HG03045 (cell line): Measurements from ENCODE around the gene CCT6A.
"Not testable (repeated sequence)": the region's sequence is repeated elsewhere in the genome, so short reads cannot be mapped to it uniquely, and the experiment has no call there.

ENCODE experiments used
- ATAC-seq: cut with Tn5 transposase; IDR thresholded peaks from one replicate; pipeline ENCODE4 v1.9.1; 2021; ENCODE audit warnings: mild to moderate bottlenecking, moderate library complexity; ENCODE audit not compliant: unreplicated experiment

The CCT6A gene, protein sequence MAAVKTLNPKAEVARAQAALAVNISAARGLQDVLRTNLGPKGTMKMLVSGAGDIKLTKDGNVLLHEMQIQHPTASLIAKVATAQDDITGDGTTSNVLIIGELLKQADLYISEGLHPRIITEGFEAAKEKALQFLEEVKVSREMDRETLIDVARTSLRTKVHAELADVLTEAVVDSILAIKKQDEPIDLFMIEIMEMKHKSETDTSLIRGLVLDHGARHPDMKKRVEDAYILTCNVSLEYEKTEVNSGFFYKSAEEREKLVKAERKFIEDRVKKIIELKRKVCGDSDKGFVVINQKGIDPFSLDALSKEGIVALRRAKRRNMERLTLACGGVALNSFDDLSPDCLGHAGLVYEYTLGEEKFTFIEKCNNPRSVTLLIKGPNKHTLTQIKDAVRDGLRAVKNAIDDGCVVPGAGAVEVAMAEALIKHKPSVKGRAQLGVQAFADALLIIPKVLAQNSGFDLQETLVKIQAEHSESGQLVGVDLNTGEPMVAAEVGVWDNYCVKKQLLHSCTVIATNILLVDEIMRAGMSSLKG

DNA sequence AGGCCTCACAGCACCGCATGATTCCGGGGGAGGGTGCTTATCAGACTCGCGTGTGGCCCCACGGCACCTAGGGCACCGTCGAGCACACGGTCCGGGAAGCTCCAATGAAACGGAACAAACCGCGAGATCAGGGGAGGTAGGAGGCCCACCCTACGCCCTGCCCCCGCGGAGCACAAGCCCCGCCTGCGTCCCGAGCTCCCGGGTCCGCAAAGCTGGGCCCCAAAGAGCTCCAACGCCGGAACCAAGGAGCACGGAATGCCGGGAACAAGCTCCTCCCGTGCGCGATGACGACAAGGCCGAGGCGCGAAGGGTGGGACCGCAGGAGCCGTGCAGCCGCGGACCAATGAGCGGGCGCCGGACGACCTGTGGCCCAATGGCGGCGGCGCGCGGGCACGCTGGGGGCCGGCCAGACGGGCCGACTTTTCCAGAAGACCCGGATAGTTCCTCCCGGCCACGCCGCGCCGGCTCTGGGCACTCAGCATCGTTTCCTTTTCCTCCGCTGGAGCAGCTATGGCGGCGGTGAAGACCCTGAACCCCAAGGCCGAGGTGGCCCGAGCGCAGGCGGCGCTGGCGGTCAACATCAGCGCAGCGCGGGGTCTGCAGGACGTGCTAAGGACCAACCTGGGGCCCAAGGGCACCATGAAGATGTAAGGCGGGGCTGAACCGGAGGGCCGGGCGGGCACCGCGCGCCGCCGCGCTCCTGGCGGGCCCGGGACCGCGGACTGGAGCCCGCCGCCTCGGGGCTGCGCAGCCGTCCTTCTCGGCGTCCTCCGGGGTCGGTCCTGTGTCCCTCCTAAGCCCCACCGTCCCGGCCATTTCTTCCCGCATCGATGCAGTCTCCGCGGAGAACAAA, at the start of gene CCT6A, which contains the start of gene PSPH:
Gene CCT6A, plus strand, starts transcription at position 427 of the 853 bp plus-strand sequence. Its CDS starts 84 bp downstream, at position 511.
Gene PSPH, minus strand, starts transcription at position 106 of the 853 bp plus-strand sequence. CDS start 30,232 bp downstream, outside the sequence.
- peak; percentile 96 for ATAC-seq

DNA sequence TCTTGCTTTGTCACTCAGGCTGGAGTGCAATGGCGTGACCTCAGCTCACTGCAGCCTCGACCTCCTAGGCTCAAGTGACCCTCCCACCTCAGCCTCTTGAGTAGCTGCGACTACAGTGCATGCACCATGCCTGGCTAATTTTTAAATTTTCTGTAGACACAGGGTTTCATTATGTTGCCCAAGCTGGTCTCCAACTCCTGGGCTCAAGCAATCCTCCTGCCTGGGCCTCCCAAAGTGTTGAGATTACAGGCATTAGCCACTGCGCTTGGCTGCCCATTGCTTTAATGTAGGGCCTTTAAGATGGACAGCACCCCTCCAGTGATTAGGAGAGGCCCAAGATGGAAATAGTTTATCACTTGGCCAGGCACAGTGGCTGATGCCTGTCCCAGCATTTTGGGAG, 47.8 kb upstream of the CCT6A start:
- no peak for ATAC-seq

DNA sequence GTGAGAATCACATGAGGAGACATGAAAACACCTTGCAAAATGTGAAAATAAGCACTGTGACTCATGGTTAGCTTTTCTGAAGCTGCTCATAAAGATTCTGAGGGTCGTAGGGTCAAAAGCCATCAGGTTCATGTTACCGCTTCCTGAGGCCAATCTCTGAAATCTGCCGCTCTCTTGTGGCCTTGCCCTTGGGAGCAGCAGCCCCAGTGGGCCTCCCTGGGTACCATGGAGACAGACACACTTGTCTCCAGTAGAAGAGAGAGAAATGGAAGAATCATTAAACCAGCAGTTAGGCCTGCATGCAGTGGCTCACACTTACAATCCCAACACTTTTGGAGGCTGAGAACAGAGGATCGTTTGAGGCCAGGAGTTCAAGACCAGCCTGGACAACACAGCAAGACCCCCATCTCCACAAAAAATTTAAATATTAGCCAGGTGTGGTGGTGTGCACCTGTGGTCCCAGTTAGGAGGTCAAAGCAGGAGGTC, 44.4 kb upstream of the CCT6A start:
- no peak for ATAC-seq

DNA sequence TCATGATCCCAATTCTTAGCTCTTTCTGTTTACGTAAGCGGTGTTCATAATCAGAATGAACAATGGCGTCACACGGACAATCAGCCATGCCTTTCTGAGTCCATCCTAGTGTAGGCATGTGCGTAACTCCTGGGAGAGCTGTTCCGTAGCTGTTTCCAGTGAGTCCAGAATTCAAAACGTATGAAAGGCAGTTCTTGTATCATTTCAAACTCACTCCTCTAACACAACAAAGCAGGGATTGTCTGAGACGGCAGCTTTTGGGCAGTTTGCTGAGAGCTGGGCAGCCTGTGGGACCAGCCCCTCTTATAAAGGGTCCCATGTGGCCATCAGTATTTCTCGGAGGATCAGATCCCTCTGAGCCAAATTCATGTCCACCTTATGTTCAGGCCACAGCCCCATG, 43.7 kb upstream of the CCT6A start:
- no peak for ATAC-seq

DNA sequence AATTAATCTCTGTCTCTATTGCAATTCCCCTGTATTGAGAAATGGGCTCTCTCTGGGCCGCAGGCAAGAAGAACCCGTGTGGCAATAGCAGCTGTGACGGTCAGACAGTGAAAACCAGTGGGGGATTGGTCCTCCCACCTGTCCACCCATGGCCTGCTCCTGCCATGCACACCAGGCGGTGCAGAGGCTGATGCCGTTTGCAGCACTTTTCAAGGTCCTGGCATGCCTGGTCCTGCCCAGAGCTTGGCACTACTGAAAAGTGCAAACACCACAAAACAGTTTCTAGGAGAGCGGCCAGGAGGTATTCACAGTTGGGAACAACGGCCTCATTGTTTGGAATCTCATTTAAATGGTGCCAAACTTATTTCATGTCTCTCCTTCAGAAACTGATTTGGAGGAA, 41.9 kb upstream of the CCT6A start:
- ATAC-seq, result no peak

DNA sequence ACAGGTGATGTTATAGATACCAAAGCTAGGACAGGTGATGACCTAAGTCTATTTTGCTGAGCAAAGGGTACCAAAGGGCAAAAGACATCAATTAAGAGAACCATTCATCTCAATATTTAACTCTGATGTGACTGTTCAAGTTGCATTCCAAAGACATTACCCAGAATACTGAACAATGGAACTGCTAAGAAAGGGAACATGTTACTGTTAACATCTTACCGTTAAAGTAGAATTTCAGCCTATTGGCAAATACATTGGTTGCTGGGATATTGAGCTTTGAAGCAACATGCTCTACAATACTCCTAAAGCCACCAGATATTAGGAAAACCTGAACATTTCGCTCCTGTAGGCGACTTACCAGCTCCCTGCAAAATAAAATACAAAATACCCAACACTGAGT, 34.5 kb upstream of the CCT6A start:
- ATAC-seq, result not testable (repeated sequence)

DNA sequence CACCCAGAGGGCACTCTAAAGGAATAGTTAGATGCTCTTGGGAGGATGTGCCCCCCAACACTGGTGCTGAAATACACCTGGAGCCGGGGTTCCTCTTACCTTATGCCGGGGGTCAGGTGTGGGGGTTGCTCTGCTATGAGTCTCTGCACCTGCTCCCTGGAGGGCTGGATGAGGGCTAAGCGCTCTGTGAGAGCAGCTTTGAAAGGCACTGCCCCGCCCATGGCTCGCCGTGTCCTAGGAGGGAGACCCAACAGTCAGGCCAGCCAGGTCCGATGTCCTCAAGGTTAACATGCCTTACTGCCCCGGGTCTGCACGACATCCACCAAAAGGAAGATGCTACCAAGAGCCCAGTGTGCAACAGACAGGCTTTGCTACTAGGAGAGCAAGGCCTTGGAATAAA, 32.1 kb upstream of the CCT6A start:
- no peak for ATAC-seq

DNA sequence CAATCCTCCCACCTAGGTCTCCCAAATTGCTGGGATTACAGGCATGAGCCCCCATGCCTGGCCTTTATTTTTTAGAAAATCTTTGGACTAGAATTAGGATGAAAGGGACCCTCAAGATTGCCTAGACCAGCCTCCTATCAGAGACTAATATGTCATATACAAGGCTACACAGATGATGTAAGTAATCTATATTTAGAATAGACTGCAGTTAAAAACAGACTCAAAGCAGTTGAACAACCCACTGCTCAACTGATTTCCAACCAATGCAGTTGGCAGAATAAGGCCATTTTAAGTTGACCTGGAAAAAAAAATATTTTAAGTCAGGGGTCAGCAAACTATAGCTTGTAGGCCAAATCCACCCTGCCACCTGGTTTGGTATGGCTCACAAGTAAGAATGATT, 28.1 kb upstream of the CCT6A start:
- no peak for ATAC-seq

DNA sequence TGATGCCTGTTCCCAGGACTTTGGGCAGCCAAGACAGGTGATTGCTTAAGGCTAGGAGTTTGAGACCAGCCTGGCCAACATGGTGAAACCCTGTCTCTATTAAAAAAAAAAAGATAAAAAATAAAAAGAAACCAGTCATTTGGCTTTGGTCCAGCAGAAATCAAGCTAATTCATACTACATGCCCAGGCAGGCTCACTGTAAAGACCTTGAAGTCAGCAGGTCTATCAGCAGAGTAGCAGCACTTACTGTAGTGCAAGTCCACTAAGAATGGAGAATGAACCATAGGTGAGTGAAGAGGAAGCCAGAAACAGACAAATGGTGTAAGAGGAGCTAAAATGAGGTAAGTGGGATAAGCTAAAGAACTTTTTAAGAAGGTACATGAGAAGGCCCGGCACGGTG, 25.0 kb upstream of the CCT6A start:
- no peak for ATAC-seq

DNA sequence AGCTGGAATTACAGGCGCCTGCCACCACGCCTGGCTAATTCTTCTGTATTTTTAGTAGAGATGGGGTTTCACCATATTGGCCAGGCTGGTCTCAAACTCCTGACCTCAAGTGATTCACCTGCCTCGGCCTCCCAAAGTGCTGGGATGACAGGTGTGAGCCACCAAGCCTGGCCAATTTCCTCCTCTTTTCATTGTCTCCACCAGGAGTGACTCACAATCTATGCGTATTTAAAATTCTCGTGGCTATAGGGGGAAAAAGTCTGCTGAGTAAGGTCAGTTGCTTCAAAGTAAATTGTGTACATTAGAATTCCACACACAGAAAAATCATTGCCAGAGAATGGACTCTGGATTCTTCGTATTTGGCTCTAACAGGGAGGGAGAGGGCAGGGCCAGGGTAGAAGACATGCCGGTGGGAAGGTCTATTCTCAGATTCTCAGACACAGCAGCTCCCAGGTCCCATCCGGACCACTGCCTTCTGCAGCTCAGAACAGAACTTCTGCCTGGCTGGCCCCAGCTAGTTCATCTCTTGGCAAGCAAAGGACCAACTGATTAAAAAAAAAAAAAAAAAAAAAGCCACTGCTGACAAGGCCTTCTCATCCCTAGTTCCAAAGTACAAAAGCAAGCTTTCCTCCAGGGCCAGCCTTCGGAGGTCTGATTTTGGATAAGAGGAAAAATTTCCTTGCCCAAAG, 22.5 kb upstream of the CCT6A start:
- ATAC-seq, result no peak

DNA sequence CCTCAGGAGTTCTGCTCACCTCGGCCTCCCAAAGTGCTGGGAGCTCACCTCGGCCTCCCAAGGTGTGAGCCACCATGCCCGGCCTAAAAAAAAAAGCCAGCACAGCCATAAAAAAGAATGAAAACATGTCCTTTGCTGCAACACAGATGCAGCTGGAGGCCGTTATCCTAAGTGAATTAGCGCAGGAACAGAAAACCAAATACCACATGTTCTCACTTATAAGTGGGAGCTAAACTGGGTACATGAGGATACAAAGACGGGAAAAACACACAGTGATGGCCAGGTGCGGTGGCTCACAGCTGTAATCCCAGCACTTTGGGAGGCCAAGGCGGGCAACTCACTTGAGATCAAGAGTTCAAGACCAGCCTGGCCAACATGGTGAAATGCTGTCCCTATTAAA, 21.2 kb upstream of the CCT6A start:
- no peak for ATAC-seq

DNA sequence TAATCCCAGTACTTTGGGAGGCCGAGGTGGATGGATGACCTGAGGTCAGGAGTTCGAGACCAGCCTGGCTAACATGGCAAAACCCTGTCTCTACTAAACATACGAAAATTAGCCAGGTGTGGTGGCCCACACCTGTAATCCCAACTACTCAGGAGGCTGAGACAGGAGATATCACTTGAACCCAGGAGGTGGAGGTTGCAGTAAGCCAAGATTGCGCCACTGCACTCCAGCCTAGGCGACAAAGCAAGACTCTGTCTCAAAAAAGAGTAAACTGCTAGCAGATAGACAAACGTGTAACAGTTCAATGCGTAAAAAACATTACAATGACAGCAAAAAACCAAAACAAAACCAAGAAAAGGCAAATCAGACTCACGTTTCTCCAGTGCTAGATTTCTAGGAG, 20.0 kb upstream of the CCT6A start:
- ATAC-seq, result not testable (repeated sequence)

DNA sequence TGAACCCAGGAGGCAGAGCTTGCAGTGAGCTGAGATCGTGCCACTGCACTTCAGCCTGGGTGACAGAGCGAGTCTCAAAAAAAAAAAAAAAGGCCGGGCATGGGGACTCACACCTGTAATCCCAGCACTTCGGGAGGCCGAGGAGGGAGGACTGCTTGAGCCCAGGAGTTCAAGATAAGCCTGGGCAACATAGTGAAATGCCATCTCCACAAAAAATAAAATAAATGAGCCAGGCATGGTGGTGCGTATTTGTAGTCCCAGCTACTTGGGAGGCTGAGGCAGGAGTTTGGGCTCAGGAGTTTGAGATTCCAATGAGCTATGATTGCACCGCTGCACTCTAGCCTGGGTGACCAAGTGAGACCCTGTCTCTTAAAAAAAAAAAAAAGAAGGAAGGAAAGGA, 19.0 kb upstream of the CCT6A start:
- not testable (repeated sequence) for ATAC-seq

DNA sequence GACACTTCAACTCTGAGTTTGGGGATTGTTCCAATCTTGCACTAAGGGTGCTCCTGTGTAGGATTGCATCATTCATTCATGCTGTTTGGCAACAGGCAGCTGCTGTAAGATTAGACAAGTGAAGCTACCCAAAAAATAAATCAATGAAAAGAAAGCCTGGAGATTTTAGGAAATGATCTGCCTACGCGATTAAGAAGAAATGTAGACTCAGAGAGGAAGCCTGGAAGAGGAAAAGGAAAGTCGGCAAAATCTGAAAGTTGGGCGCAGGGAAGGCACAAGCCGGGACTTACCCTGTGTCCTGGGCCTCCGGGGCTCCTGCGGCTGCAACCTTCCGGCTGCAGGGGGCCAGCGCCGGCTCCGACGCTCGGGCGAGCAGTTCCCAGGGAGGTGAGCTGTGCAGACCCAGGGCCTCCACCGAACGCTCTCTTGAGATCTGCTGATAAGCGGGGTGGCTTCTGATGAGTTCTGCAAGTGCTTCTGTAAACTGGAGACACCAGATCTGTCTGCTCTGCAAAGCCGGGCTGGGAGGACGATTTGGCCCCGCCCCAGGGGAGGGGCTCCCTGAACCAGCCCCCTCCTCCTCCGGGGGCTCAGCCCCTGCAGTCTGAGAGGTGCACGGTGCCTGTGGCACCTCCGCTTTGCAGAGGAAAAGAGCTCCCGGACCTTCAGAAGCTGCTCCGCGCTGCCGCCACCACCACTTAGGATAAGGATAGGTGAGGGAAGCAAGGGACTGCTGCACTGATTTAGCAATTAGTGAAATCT, 17.7 kb upstream of the CCT6A start:
- peak; percentile 99 for ATAC-seq

DNA sequence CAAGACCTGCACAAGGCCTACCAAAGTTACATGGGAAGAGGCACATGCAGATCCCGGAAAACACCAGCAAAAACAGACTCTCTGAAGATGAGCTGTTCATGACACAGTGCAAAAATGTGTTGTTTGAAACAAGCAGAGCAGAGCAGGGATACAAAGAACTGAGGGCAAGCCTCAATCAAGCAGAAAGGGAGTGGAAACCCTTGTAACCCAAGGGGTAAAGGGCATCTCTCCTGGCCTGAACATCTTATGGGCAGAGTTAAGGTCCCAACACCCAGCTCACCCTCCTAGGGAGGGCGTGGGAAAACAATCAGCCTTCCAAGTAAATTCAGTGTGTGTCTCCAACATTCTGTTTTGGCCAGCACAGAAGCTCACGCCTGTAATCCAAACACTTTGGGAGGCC, 10.8 kb upstream of the CCT6A start:
- no peak for ATAC-seq

DNA sequence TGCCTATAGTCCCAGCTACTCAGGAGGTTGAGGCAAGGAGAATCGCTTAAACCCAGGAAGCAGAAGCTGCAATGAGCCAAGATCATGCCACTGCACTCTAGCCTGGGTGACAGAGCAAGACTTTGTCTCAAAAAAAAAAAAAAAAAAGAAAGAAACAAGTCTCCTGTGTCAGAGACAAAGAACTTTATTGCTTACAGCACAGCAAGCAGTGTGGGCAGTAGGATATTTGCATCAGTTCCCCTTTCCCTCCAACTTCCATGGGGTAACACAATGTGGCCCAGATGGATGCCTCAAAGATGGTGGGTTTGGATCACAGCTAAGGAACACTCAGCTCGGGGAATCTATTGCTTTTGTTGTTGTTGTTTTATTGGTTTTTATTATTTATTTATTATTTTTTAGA, 5.8 kb upstream of the CCT6A start:
- ATAC-seq, result not testable (repeated sequence)

DNA sequence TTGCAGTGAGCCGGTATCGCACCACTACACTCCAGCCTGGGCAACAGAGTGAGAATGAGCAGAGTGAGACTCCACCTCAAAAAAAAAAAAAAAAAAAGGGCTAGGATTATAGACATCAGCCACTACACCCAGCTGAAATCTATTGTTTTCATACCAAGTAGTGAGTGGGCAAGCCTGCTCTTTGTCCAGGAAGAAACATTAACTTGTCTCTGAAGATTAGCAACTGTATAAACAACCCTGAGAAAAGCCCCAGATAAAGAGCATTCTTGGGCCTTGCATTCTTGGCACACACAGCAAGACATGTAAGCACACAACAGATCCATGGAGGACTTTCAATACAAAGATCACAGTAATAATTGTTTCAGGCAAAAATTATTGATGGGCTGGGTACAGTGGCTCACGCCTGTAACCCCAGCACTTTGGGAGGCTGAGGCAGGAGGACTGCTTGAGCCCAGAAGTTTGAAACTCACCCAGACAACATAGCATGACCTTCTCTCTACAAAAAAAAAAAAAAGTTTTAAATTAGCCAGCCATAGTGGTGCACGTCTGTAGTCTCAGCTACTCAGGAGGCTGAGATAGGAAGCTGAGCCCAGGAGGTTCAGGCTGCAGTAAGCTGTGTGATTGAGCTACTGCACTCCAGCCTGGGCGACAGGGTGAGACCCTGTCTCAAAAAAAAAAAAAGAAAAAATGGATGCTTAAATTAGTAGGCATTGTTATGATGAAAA, 4.7 kb upstream of the CCT6A start:
- no peak for ATAC-seq

DNA sequence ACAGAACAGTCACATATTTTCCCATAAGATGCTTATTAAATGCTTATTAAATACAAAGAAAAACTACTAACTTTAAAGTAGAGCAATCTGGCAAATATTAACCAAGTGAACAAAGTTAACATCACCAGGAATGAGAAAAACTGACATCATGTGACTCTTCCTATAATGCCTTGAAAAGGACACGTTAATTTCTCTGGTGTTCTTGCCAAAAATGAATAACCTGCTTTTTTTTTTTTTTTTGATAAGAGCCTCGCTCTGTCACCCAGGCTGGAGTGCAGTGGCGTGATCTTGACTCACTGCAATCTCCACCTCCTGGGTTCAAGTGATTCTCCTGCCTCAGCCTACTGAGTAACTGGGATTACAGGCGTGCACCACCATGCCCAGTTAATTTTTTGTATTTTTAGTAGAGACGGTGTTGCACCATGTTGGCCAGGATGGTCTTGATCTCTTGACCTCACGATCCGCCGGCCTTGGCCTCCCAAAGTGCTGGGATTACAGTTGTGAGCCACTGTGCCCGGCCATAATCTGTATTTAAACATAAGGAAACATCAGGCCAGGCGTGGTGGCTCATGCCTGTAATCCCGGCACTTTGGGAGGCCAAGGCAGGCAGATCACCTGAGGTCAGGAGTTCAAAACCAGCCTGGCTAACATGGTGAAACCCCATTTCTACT, 4.0 kb upstream of the CCT6A start:
- not testable (repeated sequence) for ATAC-seq

DNA sequence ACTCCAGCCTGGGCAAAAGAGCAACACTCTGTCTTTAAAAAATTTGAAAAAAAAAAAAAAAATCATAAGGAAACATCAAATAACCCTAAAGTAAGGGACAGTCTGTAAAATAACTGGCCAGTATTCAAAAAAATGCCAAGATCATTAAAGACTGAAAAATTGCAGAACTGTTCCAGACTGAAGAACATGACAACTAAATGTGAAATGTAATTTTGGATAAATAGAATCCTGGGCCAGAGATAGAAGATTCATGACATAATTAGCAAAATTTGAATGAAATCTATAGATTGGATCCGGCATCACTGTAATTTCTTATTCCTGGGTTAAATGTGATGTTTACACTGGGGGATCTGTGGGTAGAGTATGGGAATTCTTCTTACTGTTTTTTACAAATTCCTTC, 3.3 kb upstream of the CCT6A start:
- ATAC-seq, result no peak
